ENCODE results near the gene SEMA3B.

The SEMA3B gene

GRCh38 chr3:50314816-50315215 lies 45.9 kb downstream of the SEMA3B start:
- DNase-seq (ENCODE audit: low spot score) (no peak), FAIRE-seq (no peak)

- DNase-seq (ENCODE audit: low spot score) (peak; percentile 90), FAIRE-seq (peak; percentile 94)
Measured at GRCh38 chr3:50316657-50317242, 47.8 kb downstream of the SEMA3B start.

- FAIRE-seq (no peak), DNase-seq (ENCODE audit: low spot score) (no peak)
Measured at GRCh38 chr3:50317300-50317699, 48.4 kb downstream of the SEMA3B start.

DNA sequence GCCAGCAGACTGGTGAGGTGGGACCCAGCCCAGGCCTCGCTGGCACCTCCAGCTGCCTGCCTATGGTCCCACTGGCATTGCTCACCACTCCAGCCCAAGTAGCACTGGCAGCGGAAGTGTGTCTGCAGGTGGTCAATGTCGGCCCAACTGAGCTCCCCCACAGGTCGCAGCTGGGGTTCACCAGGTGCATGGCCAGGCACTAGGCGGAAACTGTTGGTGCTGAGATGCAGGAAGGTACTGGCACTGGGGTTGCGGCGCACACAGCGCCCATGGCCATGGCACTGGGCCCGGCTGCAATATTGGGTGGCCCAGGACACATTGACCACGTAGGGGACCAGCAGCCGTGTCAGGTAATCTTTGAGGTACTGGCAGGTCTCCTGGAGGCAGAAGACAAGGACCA lies 49.2 kb downstream of the SEMA3B start:
- FAIRE-seq (no peak), DNase-seq (ENCODE audit: low spot score) (no peak)

DNA sequence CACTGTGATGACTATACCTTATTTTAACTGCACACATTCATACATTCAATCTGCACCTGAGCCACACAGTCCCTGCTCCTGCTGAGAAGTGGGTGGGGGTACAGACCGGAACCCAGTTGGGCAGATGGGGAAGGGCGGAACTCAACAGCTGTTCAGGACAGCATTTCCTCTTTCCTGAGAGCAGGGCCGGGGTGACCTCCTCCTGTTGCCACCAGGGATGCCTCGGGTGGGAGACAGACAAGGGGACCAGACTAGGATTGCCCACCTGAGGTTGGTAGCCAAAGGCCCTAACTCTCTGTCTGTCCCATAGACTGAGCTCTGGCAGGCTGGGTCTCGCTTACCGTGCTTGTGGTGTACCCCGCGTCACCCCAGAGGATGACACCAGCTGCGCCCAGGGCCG lies 49.7 kb downstream of the SEMA3B start:
- FAIRE-seq (no peak), DNase-seq (ENCODE audit: low spot score) (no peak)

DNA sequence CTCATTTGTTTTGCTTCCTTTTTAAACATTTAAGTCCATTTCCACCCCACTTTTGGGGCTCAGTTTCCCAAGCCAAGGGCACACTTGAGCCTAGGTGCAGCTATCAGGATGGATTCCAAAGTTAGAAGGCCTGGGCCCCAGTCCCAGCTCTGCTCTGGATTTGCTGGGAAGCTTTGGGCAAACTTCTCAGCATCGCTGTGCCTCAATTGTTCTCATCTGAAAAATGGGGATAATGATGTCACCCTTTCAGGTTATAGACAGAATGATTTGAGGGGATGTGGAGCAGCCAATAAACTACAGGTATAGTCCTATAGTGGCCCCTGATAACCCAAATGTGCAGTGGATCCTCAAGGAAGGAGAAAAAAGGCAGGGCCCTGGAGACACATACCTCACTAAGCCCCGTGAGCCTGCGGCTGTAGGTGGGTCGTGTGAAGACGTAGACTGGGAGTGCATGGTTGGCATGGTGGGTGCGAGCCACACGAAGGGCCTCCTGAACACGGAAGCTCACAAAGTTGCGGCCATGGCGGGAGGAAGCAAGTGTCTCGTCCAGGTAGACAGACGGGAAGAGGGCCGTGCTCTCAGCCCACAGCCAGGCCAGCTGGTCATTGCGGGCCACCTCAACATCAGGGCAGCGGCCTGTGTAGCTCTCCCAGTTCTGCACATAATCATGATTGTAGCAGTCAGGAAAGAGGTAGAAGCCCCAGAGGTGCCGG lies 50.4 kb downstream of the SEMA3B start:
- DNase-seq (ENCODE audit: low spot score), result no peak
- FAIRE-seq, result no peak

DNA sequence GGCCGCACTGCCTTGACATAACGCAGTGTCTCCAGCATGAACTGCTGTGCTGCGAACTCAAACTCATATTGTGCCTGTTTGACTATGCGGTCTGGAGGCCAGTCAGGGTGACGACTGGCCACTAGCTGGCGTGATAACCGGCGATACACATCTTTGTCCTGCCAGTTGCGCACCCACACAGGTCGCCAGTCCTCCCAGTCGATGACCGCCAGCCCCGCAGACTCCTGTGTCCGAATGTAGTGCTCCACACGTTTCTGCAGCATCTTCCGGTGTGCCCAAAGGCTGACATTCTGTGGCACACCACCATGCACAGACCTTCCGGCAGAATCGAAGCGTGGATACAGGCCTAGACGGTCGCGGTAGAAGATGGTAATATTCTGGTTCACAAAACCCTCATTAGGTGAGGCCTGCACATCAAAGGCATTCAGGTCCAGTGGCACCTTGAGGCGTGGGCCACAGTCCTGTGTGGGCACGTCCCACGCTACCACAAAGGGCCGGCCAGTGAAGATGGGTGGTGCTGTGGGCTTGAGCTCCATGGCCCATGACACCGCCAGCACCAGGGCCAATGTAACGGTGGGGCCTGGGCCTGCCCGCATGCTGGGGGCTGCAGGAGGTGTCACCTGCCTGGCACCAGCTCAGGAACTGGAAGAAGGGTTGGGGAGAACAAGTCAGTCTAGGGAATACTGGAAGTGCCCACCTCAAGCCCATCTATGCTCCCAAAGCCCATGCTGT lies 51.1 kb downstream of the SEMA3B start:
- DNase-seq (ENCODE audit: low spot score), result no peak
- FAIRE-seq, result peak; percentile 96

DNA sequence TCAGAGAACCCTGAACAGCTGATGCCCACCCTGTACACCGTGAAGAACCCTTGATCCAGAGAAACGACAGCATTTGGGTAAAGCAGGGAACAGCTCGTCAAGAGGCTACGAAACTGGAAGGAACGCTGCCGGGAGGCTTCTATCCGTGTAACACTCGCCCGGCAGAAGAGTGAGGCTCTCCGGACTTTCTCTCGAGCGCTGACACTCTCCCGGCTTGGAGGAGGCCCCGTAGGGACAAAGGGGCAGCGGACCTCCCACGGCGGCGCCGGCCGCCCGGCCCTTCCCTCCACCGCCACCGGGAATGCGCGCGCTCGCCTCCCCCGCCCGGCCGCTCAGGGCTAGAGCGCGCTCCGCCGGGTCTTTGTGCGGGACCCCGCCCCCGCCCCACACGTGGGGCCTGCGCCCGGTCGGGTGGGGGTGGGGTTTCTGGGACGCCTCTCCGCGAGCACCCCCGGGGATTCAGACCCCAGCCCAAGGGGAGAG lies 51.9 kb downstream of the SEMA3B start:
- DNase-seq (ENCODE audit: low spot score), result peak; percentile 85
- peak; percentile 46 for FAIRE-seq

GRCh38 chr3:50321336-50322114 lies 52.6 kb downstream of the SEMA3B start:
- FAIRE-seq (peak; percentile 93), DNase-seq (ENCODE audit: low spot score) (peak; percentile 94)

GRCh38 chr3:50322115-50322385 lies 53.1 kb downstream of the SEMA3B start:
- DNase-seq (ENCODE audit: low spot score) (no peak), FAIRE-seq (no peak)

DNA sequence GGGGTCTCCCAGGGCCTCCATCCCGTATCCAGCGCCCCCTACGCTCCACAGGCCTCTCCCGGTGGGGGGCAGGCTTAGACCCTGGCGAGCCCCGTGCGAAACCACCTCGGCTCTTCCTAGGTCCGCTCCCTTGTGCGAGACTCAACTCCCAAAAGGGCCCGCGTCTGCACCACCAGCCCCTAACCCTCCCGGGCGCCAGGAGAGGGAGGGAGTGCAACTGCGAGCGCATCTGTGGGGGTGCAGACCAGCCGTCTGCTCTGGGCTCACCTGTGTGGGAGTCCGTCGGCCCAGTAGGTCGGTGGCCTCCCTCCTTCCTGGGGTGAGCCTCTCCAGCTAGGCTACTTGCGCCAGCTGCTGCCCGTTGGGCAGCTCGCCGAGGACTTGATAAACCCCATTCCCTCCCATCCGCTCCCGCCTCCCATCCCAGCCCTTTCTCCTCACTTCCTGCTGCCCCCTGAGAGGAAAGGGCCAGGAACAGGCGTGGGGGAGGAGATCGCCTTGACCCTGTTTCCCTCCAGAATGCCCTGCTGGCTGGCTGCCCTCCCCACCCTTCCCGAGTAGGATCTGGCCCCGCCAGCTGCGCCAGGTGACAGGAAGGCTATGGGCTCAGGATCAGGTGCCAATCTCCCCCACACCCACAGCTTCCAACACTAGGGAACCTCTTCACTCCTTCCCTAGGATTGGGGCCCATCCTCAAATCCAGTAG lies 53.6 kb downstream of the SEMA3B start, which contains the start of gene HYAL2:
Gene HYAL2 (minus strand): TSS at position 360 of the 706 bp plus-strand sequence. CDS start 2,256 bp downstream, outside the sequence.
- peak; percentile 9 for FAIRE-seq
- DNase-seq (ENCODE audit: low spot score), result no peak

- DNase-seq (ENCODE audit: low spot score) (no peak), FAIRE-seq (no peak)
Measured at GRCh38 chr3:50323092-50323600, 54.2 kb downstream of the SEMA3B start.

GRCh38 chr3:50323614-50324199 lies 54.8 kb downstream of the SEMA3B start:
- no peak for FAIRE-seq
- no peak for DNase-seq (ENCODE audit: low spot score)

DNA sequence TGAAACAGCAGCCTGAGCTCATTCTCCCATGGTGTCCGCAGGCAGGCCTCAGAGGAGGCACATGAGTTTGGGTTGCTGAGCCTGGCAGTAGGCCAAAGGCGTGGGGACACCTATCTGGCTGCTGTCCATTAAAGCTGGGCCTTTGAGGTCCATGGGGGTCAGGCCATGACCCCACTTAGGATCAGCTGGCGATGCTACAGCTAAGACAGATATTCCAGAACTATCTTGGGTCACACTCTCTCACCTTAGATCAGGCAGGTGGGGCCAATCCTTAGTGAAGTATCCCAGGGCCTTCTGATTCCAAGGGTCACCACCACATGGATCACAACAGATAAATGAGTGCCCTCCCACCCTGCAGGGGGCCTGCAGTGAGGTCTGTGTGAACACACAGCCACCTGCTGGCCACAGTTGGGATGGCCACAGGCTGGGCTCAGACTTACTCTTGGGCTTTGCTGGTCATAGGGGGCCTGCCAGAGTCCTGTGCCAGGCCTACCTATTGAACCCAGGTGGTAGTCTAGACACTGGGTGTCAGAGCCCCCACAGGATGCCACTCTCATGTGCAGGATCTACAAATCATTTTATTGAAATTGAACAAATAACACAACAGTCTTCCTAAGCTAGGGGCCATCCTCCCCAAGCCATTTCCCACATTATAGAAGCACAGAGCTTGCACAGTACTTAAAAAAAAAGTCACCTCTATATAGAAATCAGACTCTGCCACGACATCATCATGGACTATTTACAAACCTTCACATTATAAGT lies 55.6 kb downstream of the SEMA3B start:
- DNase-seq (ENCODE audit: low spot score) (peak; percentile 71), FAIRE-seq (peak; percentile 78)

DNA sequence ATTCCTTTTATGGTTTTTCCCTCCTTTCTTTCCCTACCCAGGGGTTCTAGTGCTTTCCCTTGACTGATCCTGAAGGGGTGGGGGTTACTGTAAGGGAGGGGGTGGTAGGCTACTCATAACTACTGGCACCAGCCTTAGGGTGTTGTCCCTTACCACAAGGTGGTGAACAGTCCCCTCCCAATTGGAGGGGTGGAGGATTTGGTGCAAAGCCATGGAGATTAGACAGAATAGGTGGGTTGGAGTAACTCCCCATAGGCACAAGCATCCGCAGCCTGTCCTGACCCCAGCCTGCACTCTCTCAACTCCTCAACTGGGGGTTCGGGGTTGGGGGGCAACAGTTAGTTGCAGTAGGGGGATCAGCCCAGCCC lies 56.1 kb downstream of the SEMA3B start:
- no peak for DNase-seq (ENCODE audit: low spot score)
- FAIRE-seq, result peak; percentile 5

DNA sequence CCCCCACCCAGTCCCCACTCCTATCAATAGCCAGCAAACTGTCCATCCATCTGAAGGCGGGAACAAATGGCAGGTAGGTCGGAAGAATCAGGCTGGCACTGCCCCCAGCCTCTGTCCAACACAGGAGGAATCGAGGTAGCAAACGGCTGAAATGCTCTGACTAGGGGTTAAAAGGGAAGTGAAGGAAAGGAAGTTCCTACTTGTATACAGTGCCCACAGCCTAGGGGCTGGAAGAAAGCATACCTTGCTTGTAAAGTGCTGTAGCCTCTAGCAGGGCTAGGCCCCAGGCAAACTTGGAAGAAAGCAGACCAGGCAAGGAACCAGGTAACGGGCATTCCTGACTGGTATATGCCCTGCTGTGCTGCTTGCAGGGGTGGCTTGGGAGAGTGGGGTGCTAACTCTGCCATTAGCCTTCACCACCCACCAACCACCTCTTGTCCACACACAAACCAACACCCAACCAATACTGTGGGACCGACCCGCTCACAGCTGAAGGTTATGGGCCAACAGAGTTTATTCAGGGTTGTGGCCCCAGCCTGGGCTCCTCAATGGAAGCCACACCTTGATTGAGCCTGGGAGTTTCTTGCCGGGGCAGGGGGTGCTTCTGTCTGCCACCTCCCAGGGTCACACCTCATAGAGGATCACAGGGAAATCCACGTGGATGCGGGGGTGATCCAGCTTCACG lies 56.7 kb downstream of the SEMA3B start:
- DNase-seq (ENCODE audit: low spot score), result no peak
- no peak for FAIRE-seq

- FAIRE-seq, result no peak
- DNase-seq (ENCODE audit: low spot score), result no peak
Measured at GRCh38 chr3:50326182-50326541, 57.2 kb downstream of the SEMA3B start.

- FAIRE-seq, result no peak
- no peak for DNase-seq (ENCODE audit: low spot score)
Measured at GRCh38 chr3:50327129-50327528, 58.2 kb downstream of the SEMA3B start.
